GM21576 (cell line): ENCODE results near the gene JADE1.
A peak's percentile ranks its signal among the peaks of the same experiment; 100 is the strongest.

Source experiments
- ATAC-seq: cut with Tn5 transposase; IDR thresholded peaks from one replicate; pipeline ENCODE4 v1.9.1; 2021; ENCODE audit warnings: mild to moderate bottlenecking, moderate library complexity; ENCODE audit not compliant: unreplicated experiment

JADE1 gene

GRCh38 chr4:128840711-128841318 lies 31.3 kb downstream of the JADE1 start:
- ATAC-seq: no peak

- no peak for ATAC-seq
Observed at GRCh38 chr4:128841402-128841801, 31.9 kb downstream of the JADE1 start.

- no peak for ATAC-seq
Observed at GRCh38 chr4:128844931-128845330, 35.4 kb downstream of the JADE1 start.

GRCh38 chr4:128846063-128846462 lies 36.6 kb downstream of the JADE1 start:
- no peak for ATAC-seq

GRCh38 chr4:128847082-128847724 lies 37.7 kb downstream of the JADE1 start:
- no peak for ATAC-seq

GRCh38 chr4:128848461-128848860 lies 39.0 kb downstream of the JADE1 start:
- no peak for ATAC-seq

- ATAC-seq: no peak
Observed at GRCh38 chr4:128850252-128850651, 40.8 kb downstream of the JADE1 start.

GRCh38 chr4:128853741-128854140 lies 44.2 kb downstream of the JADE1 start:
- no peak for ATAC-seq

- peak; percentile 77 for ATAC-seq
Observed at GRCh38 chr4:128854433-128854832, 44.9 kb downstream of the JADE1 start.

GRCh38 chr4:128855621-128856020 lies 46.1 kb downstream of the JADE1 start:
- no peak for ATAC-seq

- ATAC-seq: no peak
Observed at GRCh38 chr4:128856246-128856645, 46.7 kb downstream of the JADE1 start.

GRCh38 chr4:128858879-128859671 lies 49.6 kb downstream of the JADE1 start:
- ATAC-seq: no peak

GRCh38 chr4:128859887-128860677 lies 50.6 kb downstream of the JADE1 start:
- ATAC-seq: no peak

- ATAC-seq: peak; percentile 14
Observed at GRCh38 chr4:128861856-128862518, 52.5 kb downstream of the JADE1 start.

- ATAC-seq: peak; percentile 69
Observed at GRCh38 chr4:128862608-128863311, 53.3 kb downstream of the JADE1 start.

GRCh38 chr4:128863312-128864075 lies 54.0 kb downstream of the JADE1 start:
- no peak for ATAC-seq

GRCh38 chr4:128865132-128865531 lies 55.6 kb downstream of the JADE1 start:
- ATAC-seq: no peak

GRCh38 chr4:128866269-128866668 lies 56.8 kb downstream of the JADE1 start:
- ATAC-seq: no peak

- ATAC-seq: no peak
Observed at GRCh38 chr4:128866691-128867090, 57.2 kb downstream of the JADE1 start.
